K562 (cell line): Measurements from ENCODE around the gene DGKZ. TPM values are rescaled to one million over a fixed set of nuclear protein-coding genes. Genes with fewer than 3 reads are reported as not detected.

Experiments
- FOXM1 ChIP-seq, 2 experiments: fragments of 450-650 bp in 1 of 2; sonication (generic) in 1 of 2; formaldehyde crosslinking in 1 of 2; IDR thresholded peaks; 2 replicates each; pipeline versions ENCODE4 v1.6.1 to v1.9.0; 2017 to 2022; ENCODE audit warnings: low read depth in 2 of 2, mild to moderate bottlenecking in 2 of 2, missing genetic modification reagents in 1 of 2, moderate library complexity in 1 of 2
- HDAC8 ChIP-seq: fragments of 450-650 bp; IDR thresholded peaks from 2 replicates; pipeline ENCODE4 v1.6.1; 2016; ENCODE audit warnings: mild to moderate bottlenecking, missing genetic modification characterization, moderate library complexity, missing compliant biosample characterization
- RB1 ChIP-seq: fragments of 450-650 bp; IDR thresholded peaks from 2 replicates; pipeline ENCODE4 v1.6.1; 2017; ENCODE audit warnings: low read depth, mild to moderate bottlenecking
- SMARCB1 ChIP-seq: IDR thresholded peaks from 2 replicates; pipeline ENCODE4 v1.6.1; 2011; ENCODE audit warnings: improper control_type of control experiment, low read depth; ENCODE audit not compliant: insufficient read length
- TAF1 ChIP-seq: IDR thresholded peaks from 2 replicates; pipeline ENCODE4 v1.6.1; 2011; ENCODE audit warnings: mild to moderate bottlenecking, low read length, moderate library complexity; ENCODE audit not compliant: insufficient read depth, control insufficient read depth, severe bottlenecking; ENCODE audit errors: extremely low read depth
- polyA plus RNA-seq, 8 experiments: library from polyadenylated mRNA; depleted of rRNA in 4 of 8; stranded (reverse) in 5 of 8; unstranded in 3 of 8; fragments of >200 nt; fragmentation: Nextera tagmentation in 2 of 8; fragmentation: Illumina TruSeq in 1 of 8; extraction: Ambion mirVana in 2 of 8; extraction: Trizol in 1 of 8; gene quantifications; 2 replicates each; pipeline versions ENCODE4 v1.2.1 to v1.2.3, GENCODE V29; 2011 to 2014; ENCODE audit warnings: inconsistent platforms in 1 of 8, missing spikeins in 1 of 8
- total RNA-seq, 7 experiments: library from RNA; depleted of rRNA in 6 of 7; stranded (reverse); fragments of >200 nt in 6 of 7; fragmentation: Illumina TruSeq in 2 of 7; extraction: Trizol in 2 of 7; gene quantifications; 2 replicates each; pipeline versions ENCODE4 v1.2.1 to v1.2.3, GENCODE V29; 2011 to 2021; ENCODE audit warnings: low replicate concordance in 1 of 7
- TF ChIP-seq, protein P1 (sequence below): fragments of 450-650 bp; formaldehyde crosslinking; IDR thresholded peaks from 2 replicates; pipeline ENCODE4 v1.4.0; 2020; ENCODE audit warnings: mild to moderate bottlenecking, moderate library complexity
- TF ChIP-seq, protein P2 (sequence below): IDR thresholded peaks from 3 replicates; pipeline ENCODE4 v1.6.1; 2011; ENCODE audit warnings: borderline replicate concordance, mild to moderate bottlenecking; ENCODE audit not compliant: insufficient read length, insufficient read depth
- TF ChIP-seq, protein P3 (sequence below): fragments of 250-450 bp; sonication (Bioruptor Pico); IDR thresholded peaks from 2 replicates; pipeline ENCODE4 v1.4.0; 2020; ENCODE audit warnings: mild to moderate bottlenecking, moderate library complexity
- TF ChIP-seq, protein P4 (sequence below): fragments of 450-650 bp; IDR thresholded peaks from 2 replicates; pipeline ENCODE4 v1.6.1; 2017; ENCODE audit warnings: mild to moderate bottlenecking, moderate library complexity
- TF ChIP-seq, protein P5 (sequence below): conservative IDR thresholded peaks from 2 replicates; pipeline ENCODE4 v1.6.1; 2011; ENCODE audit warnings: low read depth, mild to moderate bottlenecking, low read length; ENCODE audit not compliant: control insufficient read depth
- TF ChIP-seq, protein P6 (sequence below): fragments of 150-350 bp; IDR thresholded peaks from 2 replicates; pipeline ENCODE4 v1.6.1; 2014; ENCODE audit warnings: low read depth, mild to moderate bottlenecking, low read length, borderline replicate concordance

DGKZ gene
- total and polyA plus RNA-seq, 9 of the 15 experiments (the other 6 are each of a cell fraction or from before 2014, with no cell fraction given) = 0.51 to 100 (median 44.2) TPM

DNA sequence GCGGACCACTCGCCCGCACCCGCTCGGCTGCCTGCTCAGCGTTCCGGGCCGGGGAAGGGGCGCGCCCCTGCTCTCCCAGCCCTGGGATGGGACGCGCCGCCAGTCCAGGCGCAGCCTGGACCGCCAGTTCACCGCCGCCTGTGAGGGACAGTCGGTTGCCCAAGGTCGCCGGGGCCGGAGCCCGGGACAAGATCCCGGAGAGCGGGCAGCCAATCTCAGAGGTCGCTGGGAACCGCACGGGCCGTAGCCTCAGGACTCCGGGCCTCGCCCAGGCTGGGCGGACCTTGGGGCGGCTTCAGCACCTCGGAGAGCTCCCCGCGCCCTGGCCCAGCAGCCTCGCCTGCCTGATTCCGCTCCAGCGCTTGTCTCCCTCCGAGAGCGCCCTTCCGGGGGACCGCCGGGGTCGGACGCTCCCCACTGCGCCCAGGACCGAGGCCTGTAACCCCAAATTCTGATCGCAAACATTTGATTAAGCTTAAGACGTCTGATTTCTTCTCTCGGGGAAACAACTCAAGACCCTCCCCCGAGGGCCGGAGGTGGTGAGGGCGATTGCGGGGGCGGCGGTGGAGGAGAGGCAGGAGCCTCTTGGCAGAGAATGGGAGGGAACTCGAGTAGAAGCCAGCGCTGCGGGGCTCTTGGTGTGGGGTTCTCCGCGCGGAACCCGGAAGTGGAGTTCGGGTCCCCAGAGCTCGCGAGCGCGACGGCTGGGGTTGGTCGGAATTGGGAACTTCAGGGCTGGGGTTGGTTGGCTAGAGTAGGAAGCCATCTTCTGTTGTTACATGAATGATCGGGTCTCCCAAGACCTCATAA lies 45.4 kb downstream of the DGKZ start (continued):
- no peak for TF ChIP-seq TAF1
- TF ChIP-seq, protein P1, sequence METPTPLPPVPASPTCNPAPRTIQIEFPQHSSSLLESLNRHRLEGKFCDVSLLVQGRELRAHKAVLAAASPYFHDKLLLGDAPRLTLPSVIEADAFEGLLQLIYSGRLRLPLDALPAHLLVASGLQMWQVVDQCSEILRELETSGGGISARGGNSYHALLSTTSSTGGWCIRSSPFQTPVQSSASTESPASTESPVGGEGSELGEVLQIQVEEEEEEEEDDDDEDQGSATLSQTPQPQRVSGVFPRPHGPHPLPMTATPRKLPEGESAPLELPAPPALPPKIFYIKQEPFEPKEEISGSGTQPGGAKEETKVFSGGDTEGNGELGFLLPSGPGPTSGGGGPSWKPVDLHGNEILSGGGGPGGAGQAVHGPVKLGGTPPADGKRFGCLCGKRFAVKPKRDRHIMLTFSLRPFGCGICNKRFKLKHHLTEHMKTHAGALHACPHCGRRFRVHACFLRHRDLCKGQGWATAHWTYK (CRISPR knock-in tag) = 0 out of 2 replicates have a peak, but pooled peaks have one; percentile 19
- TF ChIP-seq FOXM1 (IDR thresholded peaks at IDR 0.05; ENCODE audit: low read depth) = no peak
- peak; percentile 94; the same call in 1 of the 2 replicates for TF ChIP-seq FOXM1 (CRISPR knock-in tag; IDR thresholded peaks at IDR 0.05; ENCODE audit: low read depth)
- TF ChIP-seq, protein P2, sequence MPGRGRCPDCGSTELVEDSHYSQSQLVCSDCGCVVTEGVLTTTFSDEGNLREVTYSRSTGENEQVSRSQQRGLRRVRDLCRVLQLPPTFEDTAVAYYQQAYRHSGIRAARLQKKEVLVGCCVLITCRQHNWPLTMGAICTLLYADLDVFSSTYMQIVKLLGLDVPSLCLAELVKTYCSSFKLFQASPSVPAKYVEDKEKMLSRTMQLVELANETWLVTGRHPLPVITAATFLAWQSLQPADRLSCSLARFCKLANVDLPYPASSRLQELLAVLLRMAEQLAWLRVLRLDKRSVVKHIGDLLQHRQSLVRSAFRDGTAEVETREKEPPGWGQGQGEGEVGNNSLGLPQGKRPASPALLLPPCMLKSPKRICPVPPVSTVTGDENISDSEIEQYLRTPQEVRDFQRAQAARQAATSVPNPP = no peak
- TF ChIP-seq, protein P3, sequence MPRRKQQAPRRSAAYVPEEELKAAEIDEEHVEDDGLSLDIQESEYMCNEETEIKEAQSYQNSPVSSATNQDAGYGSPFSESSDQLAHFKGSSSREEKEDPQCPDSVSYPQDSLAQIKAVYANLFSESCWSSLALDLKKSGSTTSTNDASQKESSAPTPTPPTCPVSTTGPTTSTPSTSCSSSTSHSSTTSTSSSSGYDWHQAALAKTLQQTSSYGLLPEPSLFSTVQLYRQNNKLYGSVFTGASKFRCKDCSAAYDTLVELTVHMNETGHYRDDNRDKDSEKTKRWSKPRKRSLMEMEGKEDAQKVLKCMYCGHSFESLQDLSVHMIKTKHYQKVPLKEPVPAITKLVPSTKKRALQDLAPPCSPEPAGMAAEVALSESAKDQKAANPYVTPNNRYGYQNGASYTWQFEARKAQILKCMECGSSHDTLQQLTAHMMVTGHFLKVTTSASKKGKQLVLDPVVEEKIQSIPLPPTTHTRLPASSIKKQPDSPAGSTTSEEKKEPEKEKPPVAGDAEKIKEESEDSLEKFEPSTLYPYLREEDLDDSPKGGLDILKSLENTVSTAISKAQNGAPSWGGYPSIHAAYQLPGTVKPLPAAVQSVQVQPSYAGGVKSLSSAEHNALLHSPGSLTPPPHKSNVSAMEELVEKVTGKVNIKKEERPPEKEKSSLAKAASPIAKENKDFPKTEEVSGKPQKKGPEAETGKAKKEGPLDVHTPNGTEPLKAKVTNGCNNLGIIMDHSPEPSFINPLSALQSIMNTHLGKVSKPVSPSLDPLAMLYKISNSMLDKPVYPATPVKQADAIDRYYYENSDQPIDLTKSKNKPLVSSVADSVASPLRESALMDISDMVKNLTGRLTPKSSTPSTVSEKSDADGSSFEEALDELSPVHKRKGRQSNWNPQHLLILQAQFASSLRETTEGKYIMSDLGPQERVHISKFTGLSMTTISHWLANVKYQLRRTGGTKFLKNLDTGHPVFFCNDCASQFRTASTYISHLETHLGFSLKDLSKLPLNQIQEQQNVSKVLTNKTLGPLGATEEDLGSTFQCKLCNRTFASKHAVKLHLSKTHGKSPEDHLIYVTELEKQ (CRISPR knock-in tag) = no peak
- TF ChIP-seq, protein P4, sequence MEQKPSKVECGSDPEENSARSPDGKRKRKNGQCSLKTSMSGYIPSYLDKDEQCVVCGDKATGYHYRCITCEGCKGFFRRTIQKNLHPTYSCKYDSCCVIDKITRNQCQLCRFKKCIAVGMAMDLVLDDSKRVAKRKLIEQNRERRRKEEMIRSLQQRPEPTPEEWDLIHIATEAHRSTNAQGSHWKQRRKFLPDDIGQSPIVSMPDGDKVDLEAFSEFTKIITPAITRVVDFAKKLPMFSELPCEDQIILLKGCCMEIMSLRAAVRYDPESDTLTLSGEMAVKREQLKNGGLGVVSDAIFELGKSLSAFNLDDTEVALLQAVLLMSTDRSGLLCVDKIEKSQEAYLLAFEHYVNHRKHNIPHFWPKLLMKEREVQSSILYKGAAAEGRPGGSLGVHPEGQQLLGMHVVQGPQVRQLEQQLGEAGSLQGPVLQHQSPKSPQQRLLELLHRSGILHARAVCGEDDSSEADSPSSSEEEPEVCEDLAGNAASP = no peak
- TF ChIP-seq SMARCB1 = peak; percentile 97
- no peak for TF ChIP-seq HDAC8 (tag)
- TF ChIP-seq RB1 = peak; percentile 90
- TF ChIP-seq, protein P5, sequence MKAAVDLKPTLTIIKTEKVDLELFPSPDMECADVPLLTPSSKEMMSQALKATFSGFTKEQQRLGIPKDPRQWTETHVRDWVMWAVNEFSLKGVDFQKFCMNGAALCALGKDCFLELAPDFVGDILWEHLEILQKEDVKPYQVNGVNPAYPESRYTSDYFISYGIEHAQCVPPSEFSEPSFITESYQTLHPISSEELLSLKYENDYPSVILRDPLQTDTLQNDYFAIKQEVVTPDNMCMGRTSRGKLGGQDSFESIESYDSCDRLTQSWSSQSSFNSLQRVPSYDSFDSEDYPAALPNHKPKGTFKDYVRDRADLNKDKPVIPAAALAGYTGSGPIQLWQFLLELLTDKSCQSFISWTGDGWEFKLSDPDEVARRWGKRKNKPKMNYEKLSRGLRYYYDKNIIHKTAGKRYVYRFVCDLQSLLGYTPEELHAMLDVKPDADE = peak; percentile 97
- TF ChIP-seq, protein P6, sequence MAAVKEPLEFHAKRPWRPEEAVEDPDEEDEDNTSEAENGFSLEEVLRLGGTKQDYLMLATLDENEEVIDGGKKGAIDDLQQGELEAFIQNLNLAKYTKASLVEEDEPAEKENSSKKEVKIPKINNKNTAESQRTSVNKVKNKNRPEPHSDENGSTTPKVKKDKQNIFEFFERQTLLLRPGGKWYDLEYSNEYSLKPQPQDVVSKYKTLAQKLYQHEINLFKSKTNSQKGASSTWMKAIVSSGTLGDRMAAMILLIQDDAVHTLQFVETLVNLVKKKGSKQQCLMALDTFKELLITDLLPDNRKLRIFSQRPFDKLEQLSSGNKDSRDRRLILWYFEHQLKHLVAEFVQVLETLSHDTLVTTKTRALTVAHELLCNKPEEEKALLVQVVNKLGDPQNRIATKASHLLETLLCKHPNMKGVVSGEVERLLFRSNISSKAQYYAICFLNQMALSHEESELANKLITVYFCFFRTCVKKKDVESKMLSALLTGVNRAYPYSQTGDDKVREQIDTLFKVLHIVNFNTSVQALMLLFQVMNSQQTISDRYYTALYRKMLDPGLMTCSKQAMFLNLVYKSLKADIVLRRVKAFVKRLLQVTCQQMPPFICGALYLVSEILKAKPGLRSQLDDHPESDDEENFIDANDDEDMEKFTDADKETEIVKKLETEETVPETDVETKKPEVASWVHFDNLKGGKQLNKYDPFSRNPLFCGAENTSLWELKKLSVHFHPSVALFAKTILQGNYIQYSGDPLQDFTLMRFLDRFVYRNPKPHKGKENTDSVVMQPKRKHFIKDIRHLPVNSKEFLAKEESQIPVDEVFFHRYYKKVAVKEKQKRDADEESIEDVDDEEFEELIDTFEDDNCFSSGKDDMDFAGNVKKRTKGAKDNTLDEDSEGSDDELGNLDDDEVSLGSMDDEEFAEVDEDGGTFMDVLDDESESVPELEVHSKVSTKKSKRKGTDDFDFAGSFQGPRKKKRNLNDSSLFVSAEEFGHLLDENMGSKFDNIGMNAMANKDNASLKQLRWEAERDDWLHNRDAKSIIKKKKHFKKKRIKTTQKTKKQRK = no peak
